Medulla oblongata (tissue), 1 donor: ENCODE measurements around the gene MED8.

Experiments
- DNase-seq: peaks from one replicate; pipeline ENCODE4 v3.0.0-alpha.2; 2015; ENCODE audit errors: extremely low spot score

The MED8 gene

GRCh38 chr1:43358746-43359693 lies 30.6 kb downstream of the MED8 start, which contains the start of gene CDC20:
TSS of gene CDC20 (plus strand) at chr1:43358981. CDS start at chr1:43359216, 235 bp downstream.
- peak; percentile 98 for DNase-seq

- DNase-seq = peak; percentile 58
Measured at GRCh38 chr1:43358121-43358745, 31.4 kb downstream of the MED8 start.

GRCh38 chr1:43357251-43357650 lies 32.3 kb downstream of the MED8 start:
- no peak for DNase-seq

DNA sequence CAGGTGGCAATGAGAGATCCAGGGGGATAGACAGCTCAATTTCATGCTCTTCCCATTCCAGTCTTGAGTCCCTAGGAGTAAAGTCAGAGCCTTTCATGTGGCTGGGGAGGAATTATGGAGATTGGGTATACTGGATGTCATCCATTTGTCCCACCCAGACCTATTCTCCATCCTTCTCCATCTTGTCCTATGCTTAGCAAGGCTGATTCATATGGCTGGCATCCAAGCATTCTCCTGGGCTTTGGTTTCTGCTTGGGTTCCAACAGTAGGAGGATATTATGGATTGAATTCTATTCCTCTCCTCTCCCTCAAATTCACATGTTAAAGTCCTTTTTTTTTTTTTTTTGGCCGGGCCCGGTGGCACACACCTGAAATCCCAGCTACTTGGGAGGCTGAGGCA lies 34.7 kb downstream of the MED8 start:
- no peak for DNase-seq

- no peak for DNase-seq
Measured at GRCh38 chr1:43354471-43354870, 35.1 kb downstream of the MED8 start.

GRCh38 chr1:43352881-43353280 lies 36.7 kb downstream of the MED8 start:
- DNase-seq = no peak

DNA sequence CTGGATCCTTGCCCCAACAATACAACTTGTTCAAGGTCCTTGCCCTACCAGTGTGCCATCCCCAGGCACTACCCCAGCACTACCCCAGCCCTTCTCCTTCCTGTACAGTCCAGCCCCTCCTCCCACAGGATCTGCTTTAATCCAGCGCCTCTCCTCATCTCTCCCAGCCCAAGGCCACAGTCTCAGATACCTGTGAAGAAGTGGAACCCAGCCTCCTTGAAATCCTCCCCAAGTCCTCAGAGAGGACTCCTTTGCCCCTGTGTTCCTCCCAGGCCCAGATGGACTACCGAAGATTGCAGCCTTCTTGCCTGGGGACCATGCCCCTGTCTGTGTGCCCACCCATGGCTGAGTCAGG lies 37.3 kb downstream of the MED8 start:
- DNase-seq = no peak

- DNase-seq = no peak
Measured at GRCh38 chr1:43351421-43352350, 37.9 kb downstream of the MED8 start.

DNA sequence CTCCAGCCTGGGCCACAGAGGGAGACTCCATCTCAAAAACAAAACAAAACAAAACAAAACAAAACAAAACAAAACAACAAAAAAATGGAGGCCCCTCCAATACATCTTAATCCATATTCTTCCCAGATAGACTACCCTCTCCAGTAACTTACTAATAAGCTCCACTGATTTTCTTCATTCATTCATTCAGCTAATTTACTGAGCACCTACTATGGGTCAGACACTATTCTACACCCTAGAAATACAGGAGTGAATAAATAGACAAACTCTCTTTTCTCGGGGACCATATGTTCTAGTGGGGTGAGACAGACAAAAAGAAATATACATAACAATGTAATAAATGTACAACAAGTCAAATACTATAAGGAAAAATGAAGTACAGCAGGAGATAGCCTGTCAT lies 38.6 kb downstream of the MED8 start:
- no peak for DNase-seq

GRCh38 chr1:43349594-43350306 lies 39.9 kb downstream of the MED8 start:
- no peak for DNase-seq

DNA sequence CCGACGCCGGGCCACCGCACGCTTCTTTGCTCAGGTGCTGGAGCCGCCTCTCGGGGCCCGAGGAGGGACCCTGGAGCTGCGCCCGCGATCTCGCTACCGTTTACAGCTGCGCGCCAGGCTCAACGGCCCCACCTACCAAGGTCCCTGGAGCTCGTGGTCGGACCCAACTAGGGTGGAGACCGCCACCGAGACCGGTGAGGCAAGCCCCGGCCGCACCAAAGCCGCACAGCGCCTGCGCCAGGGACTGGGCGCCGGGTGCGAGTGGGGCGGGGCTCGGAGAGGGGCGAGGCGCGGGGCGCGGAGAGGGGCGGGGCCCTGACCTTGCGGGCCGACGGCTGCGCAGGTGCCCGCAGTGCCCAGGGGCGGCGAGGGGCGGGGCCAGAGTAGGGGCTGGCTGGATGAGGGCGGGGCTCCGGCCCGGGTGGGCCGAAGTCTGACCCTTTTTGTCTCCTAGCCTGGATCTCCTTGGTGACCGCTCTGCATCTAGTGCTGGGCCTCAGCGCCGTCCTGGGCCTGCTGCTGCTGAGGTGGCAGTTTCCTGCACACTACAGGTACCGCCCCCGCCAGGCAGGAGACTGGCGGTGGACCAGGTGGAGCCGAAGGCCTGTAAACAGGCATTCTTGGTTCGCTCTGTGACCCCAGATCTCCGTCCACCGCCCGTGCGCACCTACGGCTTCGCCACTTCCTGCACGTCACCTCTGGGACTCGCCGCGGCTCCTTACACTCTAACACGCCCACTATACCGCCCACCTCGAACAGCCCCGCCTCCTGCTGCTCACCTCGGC lies 40.6 kb downstream of the MED8 start:
- DNase-seq = peak; percentile 49

DNA sequence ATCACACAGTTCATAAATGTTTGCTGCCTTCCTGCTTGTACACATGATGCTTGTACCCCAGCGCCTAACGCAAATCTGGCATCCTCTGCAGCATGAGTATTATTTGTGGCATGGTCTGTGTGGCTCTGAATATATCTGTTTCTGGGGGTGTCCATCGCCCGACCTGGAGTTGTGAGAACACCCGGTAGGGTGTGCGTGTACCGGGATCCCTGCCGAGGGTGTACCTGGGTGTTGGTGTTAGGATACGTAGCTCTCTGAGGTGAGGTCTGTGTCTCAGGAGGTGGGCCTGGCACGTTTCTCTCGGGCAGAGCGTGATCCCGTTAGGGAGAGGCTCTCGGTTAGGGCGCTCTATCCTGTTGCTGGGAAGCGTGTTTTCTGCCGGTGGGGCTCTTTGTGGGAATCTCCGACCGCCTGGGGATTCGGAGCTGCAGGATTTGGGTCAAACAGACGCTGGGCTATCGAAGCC lies 41.2 kb downstream of the MED8 start:
- no peak for DNase-seq

GRCh38 chr1:43346636-43347035 lies 43.0 kb downstream of the MED8 start:
- no peak for DNase-seq

DNA sequence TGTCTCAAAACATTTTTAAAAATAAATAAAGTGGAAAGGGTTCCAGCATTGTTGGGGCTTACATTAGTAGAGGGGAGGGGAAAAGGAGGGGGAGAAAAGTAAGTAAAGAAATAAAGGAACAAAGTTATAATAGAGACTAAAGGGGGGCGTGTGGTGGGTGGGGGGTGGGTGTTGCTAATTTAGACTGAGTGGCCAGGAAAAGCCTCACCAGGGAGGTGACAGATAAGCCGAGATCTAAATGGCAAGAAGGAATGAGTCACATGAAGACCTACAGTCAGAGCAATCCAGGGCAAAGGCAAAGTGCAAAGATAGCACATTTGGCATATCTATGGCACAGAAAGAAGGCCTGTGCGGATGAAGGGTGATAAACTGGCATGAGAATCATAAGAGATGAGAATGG lies 44.5 kb downstream of the MED8 start:
- no peak for DNase-seq

DNA sequence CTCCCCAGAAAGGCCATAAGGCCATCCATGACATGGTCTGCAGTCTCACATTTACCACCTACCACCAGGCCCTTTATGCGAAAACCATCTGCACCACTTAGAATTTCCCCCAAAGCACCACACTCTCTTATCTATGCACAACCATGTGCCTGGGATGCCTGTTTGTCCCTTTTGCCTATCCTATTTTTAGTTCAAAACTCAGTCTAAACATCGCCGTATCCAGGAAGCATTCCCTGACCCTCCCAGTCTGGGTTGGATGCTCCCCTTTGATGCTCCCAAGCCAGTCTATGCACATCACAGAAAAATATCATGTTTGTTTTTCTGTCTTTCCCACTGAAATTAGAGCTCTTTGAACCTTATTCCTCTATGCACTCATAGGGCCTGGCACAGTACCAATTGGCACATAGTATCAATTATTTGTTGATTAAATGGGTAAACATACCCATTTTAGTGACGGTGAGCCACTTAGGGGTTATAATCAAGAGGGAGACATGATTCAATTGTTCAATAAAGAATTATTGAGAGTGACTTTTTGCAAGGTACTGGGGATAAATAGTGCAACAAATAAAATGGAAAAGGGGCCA lies 45.2 kb downstream of the MED8 start:
- no peak for DNase-seq

- DNase-seq = no peak
Measured at GRCh38 chr1:43340559-43340958, 49.0 kb downstream of the MED8 start.

DNA sequence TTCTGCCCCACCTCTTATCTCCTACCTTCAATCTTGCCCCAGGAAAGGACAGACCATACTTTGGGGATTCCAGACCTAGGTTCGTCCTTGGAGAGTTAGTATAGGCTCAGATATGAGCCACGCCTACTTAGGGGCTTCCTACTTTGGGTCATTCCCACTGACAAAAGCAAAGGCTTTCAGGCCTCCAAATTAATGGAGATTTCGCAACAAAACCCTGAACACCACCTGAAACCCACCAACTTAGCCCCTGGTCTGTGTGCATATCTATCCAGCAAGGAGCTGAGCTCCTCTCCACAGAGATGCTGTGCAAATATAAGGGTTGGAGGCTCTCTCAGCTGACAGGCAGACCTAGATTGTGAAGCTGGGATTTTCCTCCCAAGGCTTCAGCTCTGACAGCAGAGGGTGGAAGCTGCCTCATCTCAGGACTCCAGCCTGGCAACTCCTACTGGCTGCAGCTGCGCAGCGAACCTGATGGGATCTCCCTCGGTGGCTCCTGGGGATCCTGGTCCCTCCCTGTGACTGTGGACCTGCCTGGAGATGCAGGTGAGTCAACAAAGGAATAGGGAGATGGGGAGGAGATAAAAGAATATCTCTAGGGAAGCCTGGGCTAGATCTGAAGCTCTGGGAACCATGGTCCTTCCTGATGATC lies 49.9 kb downstream of the MED8 start:
- DNase-seq = no peak

GRCh38 chr1:43338001-43338400 lies 51.6 kb downstream of the MED8 start:
- no peak for DNase-seq

GRCh38 chr1:43337588-43337987 lies 52.0 kb downstream of the MED8 start, which contains the start of gene MPL:
TSS of gene MPL (plus strand) at chr1:43337818. CDS start at chr1:43337849, 31 bp downstream.
- no peak for DNase-seq
